COLO829 (cell line): ENCODE data around the gene CLDN20.
"Not testable (repeated sequence)": the region's sequence is repeated elsewhere in the genome, so short reads cannot be mapped to it uniquely, and the experiment has no call there.

Experiments
- DNase-seq: peaks from one replicate; pipeline ENCODE4 v3.0.0; 2012; ENCODE audit warnings: low spot score

The CLDN20 gene

DNA sequence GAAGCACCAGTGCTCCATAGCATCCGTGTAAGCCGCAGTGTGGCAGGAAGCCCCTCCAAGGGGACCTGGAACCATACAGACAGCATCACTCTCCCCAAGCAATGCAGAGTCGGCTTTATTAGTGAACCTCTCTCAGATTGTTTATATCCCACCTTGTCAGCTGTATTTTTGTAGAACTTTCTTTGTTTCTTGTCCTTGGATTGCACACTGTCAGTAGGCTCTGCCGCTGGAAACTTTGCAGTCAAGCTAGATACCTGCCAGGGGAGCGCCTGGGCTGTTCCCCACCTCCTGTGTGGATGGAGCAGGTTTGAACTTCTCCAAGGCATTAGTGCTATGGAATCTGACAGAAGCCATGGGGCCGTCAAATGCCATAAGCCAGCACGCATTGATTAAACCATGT, 18.6 kb upstream of the CLDN20 start:
- DNase-seq = no peak

DNA sequence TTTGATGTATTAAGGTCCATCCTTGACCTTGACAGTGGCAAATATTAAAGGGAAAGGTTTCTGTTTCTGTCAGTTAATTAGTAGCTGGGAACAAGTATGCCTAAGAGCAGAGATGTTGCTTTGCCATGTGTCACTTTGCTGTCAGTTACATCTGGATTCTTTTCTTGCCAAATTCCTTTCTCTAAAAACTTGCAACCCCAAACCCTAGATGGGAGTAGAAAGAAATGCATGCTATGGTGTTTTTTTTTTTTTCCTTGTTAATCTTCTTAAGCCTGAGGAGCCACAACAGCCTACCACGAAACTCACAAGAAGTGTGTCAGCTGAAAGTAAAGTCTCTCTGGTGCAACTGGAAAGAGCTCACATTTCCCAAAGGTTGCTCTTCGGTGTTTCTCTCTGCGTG, 18.0 kb upstream of the CLDN20 start:
- DNase-seq = no peak

DNA sequence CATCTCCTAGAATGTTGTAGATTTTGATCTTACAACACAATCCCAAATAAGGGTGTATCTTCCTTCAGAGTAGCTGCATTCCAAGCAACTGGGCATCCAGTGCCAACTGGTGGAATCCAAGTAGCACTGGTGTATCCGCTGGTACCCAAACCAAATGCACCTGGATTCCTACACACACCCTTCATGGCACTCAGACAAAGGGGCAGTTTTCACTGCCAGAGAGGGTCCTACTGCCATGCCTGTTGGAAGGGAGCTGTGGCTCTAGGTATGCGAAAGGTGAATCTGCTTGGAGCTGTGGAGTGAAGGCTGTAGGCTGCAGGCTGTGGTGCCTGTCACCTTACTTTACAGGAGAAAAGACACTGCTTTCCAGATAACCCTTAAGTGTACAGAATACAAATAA, 17.0 kb upstream of the CLDN20 start:
- DNase-seq = no peak

DNA sequence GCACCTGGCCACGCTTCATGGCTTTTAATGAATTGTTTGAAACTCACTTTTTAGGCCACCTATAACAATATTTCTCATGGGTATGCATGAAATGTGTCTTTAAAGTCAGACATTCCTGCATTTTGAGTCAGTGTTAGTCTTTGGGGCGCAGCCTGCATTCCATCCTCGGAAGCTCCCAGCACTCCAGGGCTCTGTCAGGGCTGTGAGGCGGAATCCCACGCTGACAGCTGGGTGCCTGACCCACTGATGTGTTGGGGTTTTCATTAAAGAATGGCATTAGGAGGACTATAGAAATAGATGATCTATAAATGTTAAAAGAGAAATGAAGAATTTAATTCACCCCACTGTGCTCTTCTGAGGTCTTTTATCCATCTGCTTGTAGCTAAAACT, 16.2 kb upstream of the CLDN20 start:
- no peak for DNase-seq

DNA sequence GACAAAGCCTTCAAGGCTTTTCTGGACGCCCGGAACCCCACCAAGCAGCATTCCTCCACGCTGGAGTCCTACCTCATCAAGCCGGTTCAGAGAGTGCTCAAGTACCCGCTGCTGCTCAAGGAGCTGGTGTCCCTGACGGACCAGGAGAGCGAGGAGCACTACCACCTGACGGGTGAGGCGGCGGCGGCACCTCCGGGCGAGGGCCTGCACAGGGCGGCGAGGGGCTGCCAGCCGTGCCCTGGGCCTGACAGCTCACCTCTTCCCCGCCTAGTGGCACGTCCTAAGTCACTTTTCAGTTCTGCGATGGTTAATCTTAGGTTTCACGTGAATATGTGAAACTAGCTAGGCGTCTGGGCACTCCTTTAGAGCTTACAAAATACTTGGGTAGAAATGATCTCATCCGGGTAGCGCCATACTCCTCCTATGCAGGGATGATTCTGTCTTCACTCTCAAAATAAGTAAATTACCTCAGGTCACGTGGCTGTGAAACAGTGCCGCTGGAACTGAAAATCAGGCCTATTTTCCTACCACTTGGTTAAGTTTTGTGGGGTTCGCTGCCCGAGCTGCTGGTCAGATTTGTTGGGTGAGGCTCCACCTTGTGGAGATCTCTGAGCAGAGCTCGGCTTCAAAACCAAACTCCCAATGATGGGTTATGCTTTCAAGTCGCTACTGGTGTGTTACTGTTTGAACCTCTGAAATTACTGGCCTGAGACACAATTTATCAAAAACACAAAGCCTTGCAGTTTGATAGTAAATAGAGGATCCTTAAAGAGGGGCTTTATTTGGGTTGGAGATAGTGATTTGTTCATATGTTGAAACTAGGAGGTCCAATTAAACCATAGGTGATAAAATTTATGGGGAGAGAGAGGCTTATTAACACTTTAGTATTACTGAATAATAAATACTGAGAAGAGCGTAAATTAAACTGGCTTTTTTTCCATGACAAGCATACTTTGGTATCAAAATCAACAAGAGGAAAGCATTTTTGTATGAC, 15.5 kb upstream of the CLDN20 start:
- DNase-seq = peak; percentile 48

DNA sequence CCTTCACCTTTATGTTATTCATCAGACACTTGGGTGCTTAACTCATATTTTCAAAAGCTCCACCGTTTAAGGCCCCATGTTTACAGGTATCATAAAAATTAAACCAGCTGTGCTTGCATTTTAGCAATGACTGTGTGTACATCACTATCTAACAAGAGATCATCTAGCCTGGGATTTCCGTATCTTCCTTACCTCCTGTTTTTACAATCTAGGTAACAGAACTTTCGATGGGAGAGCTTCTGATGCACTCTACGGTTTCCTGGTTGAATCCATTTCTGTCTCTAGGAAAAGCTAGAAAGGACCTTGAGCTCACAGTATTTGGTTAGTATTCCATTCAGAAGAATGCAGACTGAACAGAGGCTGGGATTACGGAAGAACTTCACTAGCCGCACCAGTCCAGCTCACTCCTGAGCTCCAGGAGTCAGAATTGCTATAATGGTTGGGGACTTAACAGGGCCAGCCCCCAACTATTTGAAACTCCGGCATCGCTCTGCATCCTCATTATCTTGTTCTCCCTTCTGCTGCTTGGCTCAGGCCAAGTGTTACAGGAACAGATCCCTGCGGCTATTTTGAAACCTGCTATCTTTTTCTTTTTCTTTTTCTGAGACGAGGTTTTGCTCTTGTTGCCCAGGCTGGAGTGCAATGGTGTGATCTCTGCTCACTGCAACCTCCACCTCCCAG, 13.0 kb upstream of the CLDN20 start:
- no peak for DNase-seq

DNA sequence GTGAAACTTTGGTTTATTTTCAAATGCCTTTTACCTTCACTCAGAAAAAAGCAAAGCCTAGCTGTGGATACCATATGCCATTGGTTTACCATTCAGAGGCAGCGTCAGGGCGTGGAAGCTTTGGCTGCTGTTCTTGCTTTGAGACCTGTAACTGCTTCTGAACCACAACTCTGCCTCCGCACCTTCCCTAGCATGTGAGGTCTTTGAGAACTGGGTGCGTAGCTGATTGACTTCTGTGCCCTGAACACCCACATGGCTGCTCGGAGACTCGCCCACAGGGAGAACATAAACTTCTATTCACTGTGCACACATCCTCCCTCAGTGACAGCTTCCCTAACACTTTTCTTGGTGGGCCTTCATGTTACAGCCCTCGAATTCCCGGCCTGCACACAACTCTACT, 11.2 kb upstream of the CLDN20 start:
- DNase-seq = no peak

DNA sequence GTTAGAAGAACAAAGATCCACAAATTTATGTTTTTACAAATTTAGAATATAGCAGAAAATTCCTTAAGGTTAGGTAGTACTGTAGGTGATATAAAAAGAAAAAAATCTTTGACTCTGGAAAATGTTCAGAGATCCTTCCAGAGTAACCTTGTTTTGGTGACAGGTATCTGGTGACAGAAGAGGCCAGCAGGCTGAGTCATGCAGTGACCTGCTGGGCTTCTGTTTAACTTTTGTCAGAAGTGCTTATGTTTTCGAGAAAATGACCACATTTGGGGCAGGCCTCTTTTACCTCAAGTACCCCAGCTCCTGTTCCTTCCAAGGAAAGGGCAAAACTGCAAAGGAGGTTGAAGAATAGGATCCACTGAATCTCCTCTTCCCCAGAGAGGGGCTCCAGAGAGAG, 10.5 kb upstream of the CLDN20 start:
- no peak for DNase-seq

DNA sequence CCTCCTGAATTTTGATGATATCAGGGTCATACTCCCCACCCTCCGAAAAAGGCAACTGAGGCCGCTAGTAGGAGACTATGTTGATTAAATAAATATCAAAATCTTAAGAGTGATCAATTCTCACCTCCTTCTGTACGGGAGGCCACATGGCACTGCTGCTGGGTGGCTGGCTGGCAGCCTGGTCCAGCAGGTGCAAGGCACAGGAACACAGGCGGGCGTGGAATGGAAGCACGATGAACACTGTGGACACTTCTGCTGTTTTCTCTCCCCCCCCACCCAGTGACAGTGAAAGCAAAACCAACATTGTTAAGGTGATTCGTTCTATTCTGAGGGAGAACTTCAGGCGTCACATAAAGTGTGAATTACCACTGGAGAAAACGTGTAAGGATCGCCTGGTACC, 9.7 kb upstream of the CLDN20 start:
- no peak for DNase-seq

DNA sequence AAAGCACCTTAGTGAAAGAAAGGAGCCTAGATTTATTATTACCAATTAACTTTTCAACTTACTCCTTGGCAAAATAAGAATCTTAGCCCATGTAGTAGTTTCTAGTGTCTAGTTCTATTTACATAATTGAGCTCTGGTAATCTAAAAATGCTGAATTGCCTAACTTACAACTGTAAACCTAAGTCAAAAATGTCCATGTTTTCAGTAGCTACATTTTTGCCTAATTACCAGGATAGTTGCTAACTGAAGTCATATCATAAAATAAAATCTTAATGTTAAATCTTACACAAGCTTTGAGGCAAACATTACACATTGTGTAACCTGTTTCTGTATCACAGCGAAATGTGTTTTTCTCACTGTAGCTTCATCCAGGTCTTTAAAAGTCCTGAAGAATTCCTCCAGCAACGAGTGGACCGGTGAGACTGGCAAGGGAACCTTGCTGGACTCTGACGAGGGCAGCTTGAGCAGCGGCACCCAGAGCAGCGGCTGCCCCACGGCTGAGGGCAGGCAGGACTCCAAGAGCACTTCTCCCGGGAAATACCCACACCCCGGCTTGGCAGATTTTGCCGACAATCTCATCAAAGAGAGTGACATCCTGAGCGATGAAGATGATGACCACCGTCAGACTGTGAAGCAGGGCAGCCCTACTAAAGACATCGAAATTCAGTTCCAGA, 7.6 kb upstream of the CLDN20 start:
- no peak for DNase-seq

DNA sequence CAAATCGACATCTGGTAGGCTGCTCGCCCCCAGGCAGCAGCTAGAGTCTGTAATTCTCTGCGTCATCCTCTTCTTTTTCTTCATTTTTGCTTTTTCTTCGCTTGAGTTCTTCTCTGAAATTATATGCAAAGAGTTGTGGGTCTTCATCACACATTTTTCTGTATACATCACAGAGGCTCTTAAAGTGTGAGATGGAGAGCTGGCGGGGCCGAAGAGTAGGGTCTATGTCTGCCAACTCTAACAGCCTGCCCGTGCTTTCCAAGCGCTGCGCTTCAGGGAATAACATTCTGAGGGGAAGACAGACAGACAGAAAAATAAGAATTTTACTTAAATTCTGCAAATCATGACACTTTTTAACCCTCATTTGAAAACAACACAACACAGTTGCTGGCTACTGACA, 6.0 kb upstream of the CLDN20 start:
- no peak for DNase-seq

DNA sequence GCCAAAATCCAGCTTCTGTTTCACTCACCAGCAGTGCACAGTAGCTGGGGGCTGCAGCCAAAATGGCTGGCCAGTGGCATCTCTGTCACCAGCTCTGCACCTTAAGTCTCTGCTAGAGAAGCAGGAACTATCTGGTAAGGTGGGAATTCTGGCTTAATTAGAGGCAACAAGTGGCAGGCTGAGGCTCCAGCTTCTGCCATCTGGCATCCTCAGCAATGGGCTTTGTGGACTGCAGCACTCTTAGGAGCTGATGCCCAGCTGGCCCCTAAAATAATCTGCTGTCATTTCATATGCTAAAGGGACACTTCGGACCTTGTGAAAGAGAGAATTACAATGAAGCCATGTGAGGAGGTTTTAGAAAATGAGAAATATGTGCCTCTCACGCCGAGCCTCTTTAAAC, 4.6 kb upstream of the CLDN20 start:
- DNase-seq = no peak

DNA sequence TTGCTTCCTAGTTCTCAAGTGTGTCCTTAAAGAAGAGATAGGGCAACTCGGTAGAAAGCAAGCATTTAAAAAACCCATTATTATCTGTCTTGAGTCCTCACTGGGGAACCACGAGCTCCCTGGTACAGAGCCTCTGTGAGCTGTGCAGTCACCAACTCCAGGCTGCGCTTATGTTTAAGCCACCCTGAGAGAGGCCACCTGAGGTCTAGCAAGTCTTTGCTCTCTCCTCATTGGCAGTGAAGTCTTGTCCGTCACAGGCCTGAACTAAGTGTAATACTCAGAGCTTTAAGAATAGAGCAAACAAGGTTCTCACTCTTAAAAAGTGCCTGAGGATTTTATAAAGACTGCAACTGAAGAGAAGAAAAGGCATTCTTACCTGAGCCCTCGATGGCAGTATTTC, 3.9 kb upstream of the CLDN20 start:
- no peak for DNase-seq

DNA sequence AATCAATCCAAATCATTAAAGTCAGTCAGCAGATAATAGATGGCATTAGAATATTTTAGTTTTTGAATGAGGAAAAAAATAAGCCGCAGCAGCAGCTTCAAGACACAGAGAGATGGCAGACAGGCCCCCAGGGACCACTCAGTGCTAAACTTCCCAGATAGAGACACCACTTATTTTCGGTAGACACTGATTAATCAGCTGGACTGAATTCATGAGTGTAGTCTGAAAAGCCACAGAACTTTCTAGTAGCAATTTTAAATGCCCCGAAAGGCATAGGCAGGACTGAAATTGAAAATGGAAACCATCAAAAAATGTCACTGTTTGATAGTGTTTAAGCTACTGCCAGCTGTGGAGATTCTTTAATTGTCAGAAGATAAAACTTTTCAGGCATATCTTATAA, 3.1 kb upstream of the CLDN20 start:
- no peak for DNase-seq

DNA sequence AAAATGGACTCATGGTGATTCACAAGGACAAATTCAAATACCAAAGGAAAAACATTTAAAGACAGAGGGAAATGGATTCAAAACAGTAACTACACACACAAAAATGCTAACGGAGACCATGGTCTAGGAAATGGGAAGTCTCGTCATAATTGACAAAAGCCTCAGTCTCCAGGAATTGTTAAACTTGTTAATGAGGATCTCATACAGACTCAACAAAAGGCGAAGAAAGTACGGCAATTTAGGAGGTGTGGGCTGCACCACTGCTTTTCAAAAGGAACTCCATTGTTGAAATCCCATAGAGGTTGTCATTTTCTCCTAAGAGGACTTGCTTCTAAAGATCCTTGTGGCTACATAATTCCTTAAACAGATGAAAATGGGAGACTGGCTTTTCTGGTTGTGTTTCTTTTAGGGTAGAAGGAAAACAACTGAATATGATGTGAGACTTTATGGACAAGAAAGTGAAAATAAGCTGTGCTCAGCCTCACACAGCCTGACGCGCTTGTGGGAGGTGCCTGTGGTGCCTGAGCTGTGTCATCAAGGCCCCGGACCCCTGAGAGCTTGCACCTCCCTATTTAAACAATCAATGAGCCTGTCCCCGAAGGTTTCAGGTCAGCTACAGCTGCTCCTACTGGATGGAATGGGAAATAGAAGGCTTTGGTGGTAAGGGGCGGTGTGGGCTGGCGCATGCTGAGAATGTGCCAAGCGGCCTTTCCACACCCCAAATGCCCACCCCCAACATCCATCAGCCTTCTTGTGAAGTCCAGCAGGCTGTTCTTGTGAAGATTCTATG, 2.5 kb upstream of the CLDN20 start:
- no peak for DNase-seq

DNA sequence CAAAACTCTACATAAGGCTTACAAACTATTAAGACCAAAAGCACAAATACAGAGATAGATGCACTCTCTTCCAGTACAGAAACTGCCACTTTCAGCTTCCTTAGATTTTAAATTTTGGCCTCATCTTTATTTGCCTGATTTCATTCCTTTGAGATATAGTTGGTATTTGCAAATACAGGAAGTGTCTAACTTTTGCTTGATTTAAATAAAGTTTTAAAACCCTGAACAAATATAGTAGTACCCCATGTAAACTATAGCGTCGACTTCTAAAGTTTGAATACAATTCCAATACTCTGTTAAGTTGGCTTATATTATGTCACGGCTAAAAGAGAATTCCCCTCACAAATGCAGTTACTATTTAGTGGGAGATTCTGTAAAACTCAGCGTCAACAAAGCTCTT, 1.2 kb upstream of the CLDN20 start:
- no peak for DNase-seq

DNA sequence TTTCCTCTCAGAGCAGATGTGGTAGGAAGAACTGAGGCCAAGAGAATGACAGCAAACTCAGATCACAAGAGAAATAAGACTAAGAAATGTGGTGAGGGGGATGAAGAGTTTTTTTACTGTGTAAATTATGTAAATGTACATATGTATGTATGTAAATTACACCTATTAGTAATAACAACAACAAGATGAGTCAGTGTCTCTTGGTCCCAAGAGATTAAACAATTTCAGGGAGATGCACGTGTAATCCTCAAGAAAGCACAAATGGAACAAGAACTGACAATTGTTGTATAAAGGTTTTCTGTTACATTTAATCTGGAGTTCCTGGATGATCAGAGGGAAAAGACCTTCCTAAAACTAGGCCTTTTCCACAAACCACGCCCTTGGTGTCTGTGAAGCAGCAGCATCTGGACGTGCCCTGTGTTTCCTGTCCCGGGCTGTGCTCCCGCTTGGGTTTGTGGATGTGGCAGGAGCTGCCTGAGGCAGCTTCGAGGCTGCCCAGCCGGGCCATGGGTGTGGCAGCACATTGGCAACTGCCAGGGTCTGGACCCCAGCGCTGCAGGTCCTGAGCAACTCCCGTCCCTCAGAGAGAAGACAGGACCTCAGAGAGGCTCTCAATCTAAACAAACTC, 994 bp downstream of the CLDN20 start:
- no peak for DNase-seq

DNA sequence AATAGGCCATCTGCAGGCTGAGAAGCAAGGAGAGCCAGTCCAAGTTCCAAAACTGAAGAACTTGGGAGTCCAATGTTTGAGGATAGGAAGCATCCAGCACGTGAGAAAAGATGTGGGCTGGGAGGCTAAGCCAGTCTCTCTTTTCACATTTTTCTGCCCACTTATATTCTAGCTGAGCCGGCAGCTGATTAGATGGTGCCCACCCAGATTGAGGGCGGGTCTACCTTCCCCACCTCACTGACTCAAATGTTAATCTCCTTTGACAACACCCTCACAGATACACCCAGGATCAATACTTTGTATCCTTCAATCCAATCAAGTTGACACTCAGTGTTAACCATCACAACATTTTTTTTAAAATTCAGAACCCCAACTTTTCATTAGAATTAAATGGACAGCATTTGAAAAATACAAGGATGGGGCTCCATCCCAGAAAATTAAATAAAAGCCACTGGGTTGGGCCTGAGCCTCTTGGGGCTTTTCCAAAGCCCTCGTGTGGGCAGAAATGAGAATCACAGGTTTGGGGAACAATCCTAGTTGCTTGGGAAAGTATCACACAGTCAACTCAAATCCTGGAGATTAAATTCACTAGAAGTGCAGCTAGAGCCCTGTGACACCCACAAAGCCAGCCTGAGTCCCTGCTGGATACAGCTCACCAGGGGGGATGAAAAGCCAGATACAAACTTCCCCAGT, 2.2 kb downstream of the CLDN20 start:
- no peak for DNase-seq

DNA sequence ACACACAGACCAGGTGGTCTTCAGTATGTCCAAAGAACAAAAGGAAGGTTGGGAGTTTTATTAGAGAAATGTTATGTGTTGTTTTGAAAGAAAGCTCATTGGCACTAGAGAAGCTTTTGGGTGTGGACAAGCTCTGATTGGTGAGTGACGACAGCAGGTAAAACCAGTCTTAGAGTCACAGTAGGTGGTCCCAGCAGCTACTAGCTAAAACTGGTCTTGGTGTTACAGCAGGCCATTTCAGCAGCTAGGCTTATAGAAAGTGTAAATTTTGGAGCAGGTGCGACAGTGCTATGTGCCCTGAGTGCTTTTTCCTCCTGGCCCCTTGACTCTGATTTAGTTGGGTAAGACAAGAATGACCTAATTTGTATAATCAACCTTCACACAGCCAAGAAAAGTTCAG, 3.6 kb downstream of the CLDN20 start:
- no peak for DNase-seq

DNA sequence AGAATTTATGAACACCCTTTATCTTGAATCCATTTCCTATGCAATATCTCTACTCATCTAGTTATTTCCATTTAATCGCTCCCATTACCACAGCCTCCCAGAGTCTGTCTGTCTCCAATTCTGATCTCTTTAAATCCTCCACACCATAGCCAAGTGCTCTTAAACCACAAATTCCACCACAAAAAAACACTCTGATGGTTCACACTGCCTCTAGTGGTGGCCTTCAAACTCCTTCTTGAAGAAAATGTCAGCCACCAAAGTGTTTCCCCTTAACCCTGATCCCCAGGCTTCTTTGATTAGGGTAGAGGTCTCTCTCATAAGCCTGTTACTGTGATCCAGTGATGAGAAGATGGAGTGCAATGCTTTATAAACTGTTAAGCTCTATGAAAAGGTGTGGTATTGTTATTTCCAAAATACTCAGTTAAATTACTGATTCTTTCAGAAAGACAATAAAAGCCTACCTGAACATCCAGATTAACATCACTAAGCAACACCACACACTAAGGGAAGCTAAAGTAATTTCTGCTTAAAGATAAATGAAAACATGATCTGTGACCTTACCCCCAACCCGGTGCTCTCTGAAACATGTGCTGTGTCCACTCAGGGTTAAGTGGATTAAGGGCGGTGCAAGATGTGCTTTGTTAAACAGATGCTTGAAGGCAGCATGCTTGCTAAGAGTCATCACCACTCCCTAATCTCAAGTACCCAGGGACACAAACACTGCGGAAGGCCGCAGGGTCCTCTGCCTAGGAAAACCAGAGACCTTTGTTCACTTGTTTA, 4.5 kb downstream of the CLDN20 start:
- not testable (repeated sequence) for DNase-seq
